Adrenal gland (tissue), 5 donors: ENCODE results near the gene N4BP2L2.

Experiments
- CTCF ChIP-seq, 6 experiments: fragments of 450-650 bp in 4 of 6; fragments of 200-600 bp in 2 of 6; sonication (generic) in 1 of 6; IDR thresholded peaks; 1 replicate in 5 of 6; 2 replicates in 1 of 6; pipeline versions ENCODE4 v1.5.1 to v1.8.0; 2016 to 2021; ENCODE audit warnings: antibody characterized with exemption in 6 of 6, mild to moderate bottlenecking in 2 of 6, moderate library complexity in 1 of 6
- POLR2A ChIP-seq, 2 donors: fragments of 450-650 bp; IDR thresholded peaks; one replicate each; pipeline ENCODE4 v1.6.1; 2017; ENCODE audit warnings: antibody characterized with exemption in 2 of 2, mild to moderate bottlenecking in 2 of 2, moderate library complexity in 1 of 2
- donor health status: DM: no; HTN: no; CAD: no.

- TF ChIP-seq CTCF (IDR thresholded peaks at IDR 0.05) (no peak), POLR2A (IDR thresholded peaks at IDR 0.05) (no peak)
Observed at GRCh38 chr13:32548837-32549236, 10.2 kb upstream of the N4BP2L2 start.
